WTC11 (cell line): ENCODE data around the gene ZYG11B.

Experiments used
- ATF3 ChIP-seq: sonication (generic); formaldehyde crosslinking; conservative IDR thresholded peaks from 2 replicates; pipeline ENCODE4 v1.8.1; 2022; ENCODE audit warnings: mild to moderate bottlenecking, missing genetic modification reagents
- ATF6 ChIP-seq: sonication (generic); formaldehyde crosslinking; IDR thresholded peaks from 2 replicates; pipeline ENCODE4 v1.8.1; 2023; ENCODE audit warnings: mild to moderate bottlenecking, missing genetic modification reagents
- CBFB ChIP-seq: sonication (generic); formaldehyde crosslinking; IDR thresholded peaks from 2 replicates; pipeline ENCODE4 v1.8.1; 2022; ENCODE audit warnings: mild to moderate bottlenecking, low read depth, missing genetic modification reagents
- CREB1 ChIP-seq: sonication (generic); formaldehyde crosslinking; IDR thresholded peaks from 2 replicates; pipeline ENCODE4 v1.8.0; 2023; ENCODE audit warnings: mild to moderate bottlenecking, missing genetic modification reagents
- CTCF ChIP-seq: fragments of 200-600 bp; IDR thresholded peaks from 2 replicates; pipeline ENCODE4 v1.8.0; 2022; ENCODE audit warnings: antibody characterized with exemption
- KAT7 ChIP-seq: sonication (generic); formaldehyde crosslinking; IDR thresholded peaks from 2 replicates; pipeline ENCODE4 v1.8.1; 2023; ENCODE audit warnings: missing genetic modification reagents, mild to moderate bottlenecking, borderline replicate concordance
- ZNF121 ChIP-seq: sonication (generic); formaldehyde crosslinking; IDR thresholded peaks from 2 replicates; pipeline ENCODE4 v1.8.0; 2023; ENCODE audit warnings: missing genetic modification reagents

- TF ChIP-seq ZNF121 (CRISPR knock-in tag) = no peak
- no peak for TF ChIP-seq CTCF
- no peak for TF ChIP-seq ATF3 (CRISPR knock-in tag)
- TF ChIP-seq CBFB = no peak
- TF ChIP-seq ATF6 (CRISPR knock-in tag) = no peak
- no peak for TF ChIP-seq CREB1 (CRISPR knock-in tag)
- no peak for TF ChIP-seq KAT7
Measured at GRCh38 chr1:52836035-52836434, 109.8 kb downstream of the ZYG11B start.
